Measurements from ENCODE around the gene ARHGAP10. TPM values are rescaled to one million over a fixed set of nuclear protein-coding genes. Genes with fewer than 3 reads are reported as not detected.

Gene ARHGAP10
- polyA plus RNA-seq, 3 donors, result 19.7 to 20.7 (median 20.6) TPM

- no peak for DNase-seq (ENCODE audit: extremely low read depth in 1 of 11, low read depth in 9 of 11, low spot score in 4 of 11)
These were observed 23.8 kb downstream of the ARHGAP10 start for GRCh38 chr4:147755561-147756295.

- DNase-seq (ENCODE audit: extremely low read depth in 1 of 11, low read depth in 9 of 11, low spot score in 4 of 11), result no peak
These were observed 24.5 kb downstream of the ARHGAP10 start for GRCh38 chr4:147756417-147756816.

GRCh38 chr4:147760176-147760575, 28.3 kb downstream of the ARHGAP10 start:
- DNase-seq (ENCODE audit: extremely low read depth in 1 of 11, low read depth in 9 of 11, low spot score in 4 of 11), result no peak

- DNase-seq (ENCODE audit: extremely low read depth in 1 of 11, low read depth in 9 of 11, low spot score in 4 of 11), result no peak
These were observed 28.8 kb downstream of the ARHGAP10 start for GRCh38 chr4:147760695-147761094.

GRCh38 chr4:147761218-147761883, 29.5 kb downstream of the ARHGAP10 start:
- DNase-seq (ENCODE audit: extremely low read depth in 1 of 11, low read depth in 9 of 11, low spot score in 4 of 11), result no peak

GRCh38 chr4:147764337-147764736, 32.4 kb downstream of the ARHGAP10 start:
- no peak for DNase-seq (ENCODE audit: extremely low read depth in 1 of 11, low read depth in 9 of 11, low spot score in 4 of 11)

GRCh38 chr4:147765121-147765529, 33.2 kb downstream of the ARHGAP10 start:
- no peak for DNase-seq (ENCODE audit: extremely low read depth in 1 of 11, low read depth in 9 of 11, low spot score in 4 of 11)

- DNase-seq (ENCODE audit: extremely low read depth in 1 of 11, low read depth in 9 of 11, low spot score in 4 of 11), result peak in 2 of 11 donors; percentile 36 to 47
These were observed 36.2 kb downstream of the ARHGAP10 start for GRCh38 chr4:147768113-147768512.

- DNase-seq (ENCODE audit: extremely low read depth in 1 of 11, low read depth in 9 of 11, low spot score in 4 of 11), result no peak
These were observed 37.5 kb downstream of the ARHGAP10 start for GRCh38 chr4:147769386-147769785.

- no peak for DNase-seq (ENCODE audit: extremely low read depth in 1 of 11, low read depth in 9 of 11, low spot score in 4 of 11)
These were observed 38.9 kb downstream of the ARHGAP10 start for GRCh38 chr4:147770831-147771230.

- no peak for DNase-seq (ENCODE audit: extremely low read depth in 1 of 11, low read depth in 9 of 11, low spot score in 4 of 11)
These were observed 40.2 kb downstream of the ARHGAP10 start for GRCh38 chr4:147772056-147772455.

- no peak for DNase-seq (ENCODE audit: extremely low read depth in 1 of 11, low read depth in 9 of 11, low spot score in 4 of 11)
These were observed 40.6 kb downstream of the ARHGAP10 start for GRCh38 chr4:147772459-147772969.

- no peak for DNase-seq (ENCODE audit: extremely low read depth in 1 of 11, low read depth in 9 of 11, low spot score in 4 of 11)
These were observed 41.6 kb downstream of the ARHGAP10 start for GRCh38 chr4:147773261-147774184.

GRCh38 chr4:147776716-147777115, 44.8 kb downstream of the ARHGAP10 start:
- no peak for DNase-seq (ENCODE audit: extremely low read depth in 1 of 11, low read depth in 9 of 11, low spot score in 4 of 11)

GRCh38 chr4:147777456-147778091, 45.7 kb downstream of the ARHGAP10 start:
- DNase-seq (ENCODE audit: extremely low read depth in 1 of 11, low read depth in 9 of 11, low spot score in 4 of 11), result no peak

- DNase-seq (ENCODE audit: extremely low read depth in 1 of 11, low read depth in 9 of 11, low spot score in 4 of 11), result no peak
These were observed 47.1 kb downstream of the ARHGAP10 start for GRCh38 chr4:147778942-147779341.

GRCh38 chr4:147779451-147779850, 47.6 kb downstream of the ARHGAP10 start:
- no peak for DNase-seq (ENCODE audit: extremely low read depth in 1 of 11, low read depth in 9 of 11, low spot score in 4 of 11)

- DNase-seq (ENCODE audit: extremely low read depth in 1 of 11, low read depth in 9 of 11, low spot score in 4 of 11), result no peak
These were observed 48.4 kb downstream of the ARHGAP10 start for GRCh38 chr4:147780137-147780777.
